HK-2 (cell line): Measurements from ENCODE around the gene REM1.

Experiments
- DNase-seq: peaks from one replicate; pipeline ENCODE4 v3.0.0-alpha.2; 2018; ENCODE audit not compliant: unreplicated experiment

Gene REM1

GRCh38 chr20:31523361-31524283 lies 48.5 kb downstream of the REM1 start:
- no peak for DNase-seq

GRCh38 chr20:31527266-31527665 lies 52.2 kb downstream of the REM1 start:
- no peak for DNase-seq
